Suprapubic skin (tissue), 4 donors: ENCODE results near the gene ACKR3. TPM values are rescaled to one million over a fixed set of nuclear protein-coding genes. Genes with fewer than 3 reads are reported as not detected.

Experiments used
- DNase-seq, 2 donors: peaks; one replicate each; pipeline ENCODE4 v3.0.0-alpha.2; 2019; ENCODE audit warnings: low spot score in 2 of 2
- H3K27ac ChIP-seq: fragments of 200-600 bp; sonication (generic); one replicate; pipeline ENCODE4 v1.5.1; 2019
- H3K27me3 ChIP-seq: fragments of 200-600 bp; sonication (generic); one replicate; pipeline ENCODE4 v1.5.1; 2019
- H3K36me3 ChIP-seq: fragments of 200-600 bp; sonication (generic); one replicate; pipeline ENCODE4 v1.5.1; 2019
- H3K4me1 ChIP-seq: fragments of 200-600 bp; sonication (generic); one replicate; pipeline ENCODE4 v1.5.1; 2019
- H3K4me3 ChIP-seq: fragments of 200-600 bp; sonication (generic); one replicate; pipeline ENCODE4 v1.5.1; 2019; ENCODE audit warnings: mild to moderate bottlenecking
- H3K9me3 ChIP-seq: fragments of 200-600 bp; sonication (generic); one replicate; pipeline ENCODE4 v1.5.1; 2019
- EP300 ChIP-seq: sonication (generic); formaldehyde crosslinking; IDR thresholded peaks from one replicate; pipeline ENCODE4 v1.6.1; 2017; ENCODE audit warnings: antibody characterized with exemption
- POLR2A ChIP-seq, 2 donors: fragments of 450-650 bp; IDR thresholded peaks; one replicate each; pipeline ENCODE4 v1.6.1; 2017; ENCODE audit warnings: antibody characterized with exemption in 2 of 2, mild to moderate bottlenecking in 2 of 2, moderate library complexity in 2 of 2
- POLR2AphosphoS5 ChIP-seq, 3 donors: sonication (generic); formaldehyde crosslinking; IDR thresholded peaks; one replicate each; pipeline ENCODE4 v1.6.1; 2017; ENCODE audit warnings: antibody characterized with exemption in 3 of 3
- WGBS: methylation state at CpG from one replicate; pipeline ENCODE4 v1.1.5; 2018; 5-methylcytosine and 5-hydroxymethylcytosine counted together
- total RNA-seq, 4 donors: library from RNA; depleted of rRNA; stranded (reverse); fragments of >200 nt; gene quantifications; one replicate each; pipeline ENCODE4 v1.1.0, GENCODE V29; 2016
- TF ChIP-seq, protein P1 (sequence below), 2 donors: fragments of 200-600 bp in 1 of 2; fragments of 450-650 bp in 1 of 2; sonication (generic) in 1 of 2; IDR thresholded peaks; one replicate each; pipeline ENCODE4 v1.5.1; 2016 to 2019; ENCODE audit warnings: antibody characterized with exemption in 2 of 2, mild to moderate bottlenecking in 1 of 2, moderate library complexity in 1 of 2

Gene ACKR3
- total RNA-seq, 4 donors from 2014 or later, result 15.8 to 51.5 (median 34.9) TPM

DNA sequence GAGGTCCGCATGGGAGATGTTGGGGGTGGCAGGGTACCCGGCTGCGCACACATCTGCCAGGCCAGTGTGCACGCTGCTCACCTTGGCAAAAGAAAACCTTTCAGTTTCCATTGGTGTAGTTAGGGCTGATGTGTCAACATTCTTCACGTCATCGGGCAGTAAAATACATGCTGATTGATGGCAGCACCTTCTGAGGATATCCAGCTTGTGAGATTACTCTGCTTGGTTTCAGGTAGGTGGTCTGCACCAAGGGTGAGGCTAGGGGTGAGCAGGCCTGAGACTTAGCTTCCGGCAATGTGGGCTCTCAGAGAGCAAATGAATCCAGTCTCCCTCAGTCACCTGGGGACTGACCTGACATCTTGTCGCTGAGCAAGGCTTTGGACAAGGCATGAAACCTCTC is 19.3 kb upstream of the ACKR3 start:
- no peaks in the 10 kb centered on the region for H3K36me3 ChIP-seq
- TF ChIP-seq, protein P1, sequence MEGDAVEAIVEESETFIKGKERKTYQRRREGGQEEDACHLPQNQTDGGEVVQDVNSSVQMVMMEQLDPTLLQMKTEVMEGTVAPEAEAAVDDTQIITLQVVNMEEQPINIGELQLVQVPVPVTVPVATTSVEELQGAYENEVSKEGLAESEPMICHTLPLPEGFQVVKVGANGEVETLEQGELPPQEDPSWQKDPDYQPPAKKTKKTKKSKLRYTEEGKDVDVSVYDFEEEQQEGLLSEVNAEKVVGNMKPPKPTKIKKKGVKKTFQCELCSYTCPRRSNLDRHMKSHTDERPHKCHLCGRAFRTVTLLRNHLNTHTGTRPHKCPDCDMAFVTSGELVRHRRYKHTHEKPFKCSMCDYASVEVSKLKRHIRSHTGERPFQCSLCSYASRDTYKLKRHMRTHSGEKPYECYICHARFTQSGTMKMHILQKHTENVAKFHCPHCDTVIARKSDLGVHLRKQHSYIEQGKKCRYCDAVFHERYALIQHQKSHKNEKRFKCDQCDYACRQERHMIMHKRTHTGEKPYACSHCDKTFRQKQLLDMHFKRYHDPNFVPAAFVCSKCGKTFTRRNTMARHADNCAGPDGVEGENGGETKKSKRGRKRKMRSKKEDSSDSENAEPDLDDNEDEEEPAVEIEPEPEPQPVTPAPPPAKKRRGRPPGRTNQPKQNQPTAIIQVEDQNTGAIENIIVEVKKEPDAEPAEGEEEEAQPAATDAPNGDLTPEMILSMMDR (IDR thresholded peaks at IDR 0.05), result no peak
- no peak for TF ChIP-seq POLR2A (IDR thresholded peaks at IDR 0.05)
- no peak for TF ChIP-seq EP300
- TF ChIP-seq POLR2AphosphoS5 (IDR thresholded peaks at IDR 0.05), result no peak
- no peaks in the 10 kb centered on the region for H3K4me1 ChIP-seq

DNA sequence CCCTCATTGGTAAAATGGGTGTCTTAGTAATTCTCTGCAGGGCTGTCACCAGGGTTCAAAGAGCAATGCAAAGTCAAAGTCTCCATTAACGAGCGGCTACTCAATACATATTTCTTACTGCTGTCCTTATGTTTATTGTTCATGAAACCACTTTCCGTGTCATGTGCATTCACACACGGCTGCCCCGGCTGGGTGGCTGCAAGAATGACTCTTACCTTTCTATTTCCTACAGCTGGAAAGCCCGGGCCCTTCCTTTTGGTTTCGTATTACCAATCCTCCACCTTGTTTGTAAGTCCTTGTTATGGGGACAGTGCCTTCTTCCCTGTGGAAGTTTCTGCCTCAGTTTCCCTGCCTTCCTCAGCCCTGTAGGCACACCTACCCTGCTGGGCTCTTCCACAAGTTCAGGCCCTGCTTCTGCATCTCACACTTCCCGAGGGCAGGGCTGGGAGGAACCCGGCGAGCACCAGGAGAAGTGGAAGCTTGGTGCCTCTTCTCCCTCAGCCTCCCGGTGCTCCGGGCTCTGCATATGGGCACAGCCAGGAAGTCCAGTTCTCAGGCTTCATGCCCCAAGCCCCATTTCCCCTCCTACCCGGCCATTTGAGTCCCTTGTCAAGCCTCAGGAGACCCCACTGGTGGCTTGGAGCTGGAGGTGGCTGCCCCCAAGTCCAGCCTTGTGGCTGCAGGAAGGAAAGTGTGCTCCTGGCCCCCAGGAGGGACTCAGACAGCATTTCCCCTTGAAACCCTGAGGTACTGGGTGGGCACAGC is 18.7 kb upstream of the ACKR3 start:
- TF ChIP-seq, protein P1 (IDR thresholded peaks at IDR 0.05), result no peak
- no peak for TF ChIP-seq POLR2A (IDR thresholded peaks at IDR 0.05)
- TF ChIP-seq POLR2AphosphoS5 (IDR thresholded peaks at IDR 0.05), result no peak
- TF ChIP-seq EP300, result no peak
- WGBS, result 87% methylated on average over 9 of the region's 13 CpGs
- no peak for DNase-seq
- no peak overlapping the region for H3K4me3 ChIP-seq
- no peaks in the 10 kb centered on the region for H3K9me3 ChIP-seq
- H3K27ac ChIP-seq, result no peak overlapping the region
- no peaks in the 10 kb centered on the region for H3K4me1 ChIP-seq
- H3K27me3 ChIP-seq, result no peaks in the 10 kb centered on the region
- H3K36me3 ChIP-seq, result no peaks in the 10 kb centered on the region

More for the DNA sequence above, 19.3 kb upstream of the ACKR3 start:
- 93% methylated on average over 8 of the region's 8 CpGs for WGBS
- no peak overlapping the region for H3K4me3 ChIP-seq
- H3K27me3 ChIP-seq, result no peaks in the 10 kb centered on the region
- no peak overlapping the region for H3K27ac ChIP-seq
- no peaks in the 10 kb centered on the region for H3K9me3 ChIP-seq
- DNase-seq, result no peak

DNA sequence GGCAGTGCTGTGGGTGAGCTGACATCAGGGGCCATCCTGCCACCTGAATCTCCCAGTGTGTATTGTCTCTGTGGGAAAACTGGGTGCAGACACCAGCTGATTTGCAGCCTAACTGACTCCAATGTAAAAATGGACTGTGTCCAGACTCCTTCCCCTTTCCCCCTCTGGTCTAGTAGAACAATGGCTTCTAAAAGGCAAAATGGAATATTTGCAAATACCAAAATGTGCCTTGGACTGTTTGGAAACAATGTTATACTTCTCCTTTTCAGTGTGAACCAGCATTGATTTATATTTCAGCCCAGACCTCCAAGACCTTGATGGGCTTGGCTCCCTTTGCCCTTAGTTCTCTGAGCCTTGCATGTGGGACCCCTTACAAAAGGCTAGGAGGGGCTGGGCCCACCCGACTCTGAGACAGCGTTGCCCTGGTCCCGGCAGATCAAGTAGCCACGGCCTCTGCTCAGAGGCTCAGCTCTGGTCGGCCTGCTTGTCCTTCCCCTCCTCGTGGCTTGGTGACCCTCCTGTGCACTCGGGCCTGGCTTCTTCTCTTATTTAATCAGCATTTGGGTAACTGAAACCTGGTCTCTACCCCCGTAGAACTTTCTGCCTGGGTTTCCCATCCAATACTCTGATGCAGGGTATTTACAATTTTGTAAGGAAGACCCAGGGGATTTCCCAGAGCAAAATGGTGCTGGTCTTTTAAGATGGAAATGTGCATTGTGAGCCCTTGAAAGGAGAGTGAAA is 18.0 kb upstream of the ACKR3 start:
- 72% methylated on average over 5 of the region's 8 CpGs for WGBS
- no peak for DNase-seq
- no peak overlapping the region for H3K4me3 ChIP-seq
- no peak overlapping the region for H3K27ac ChIP-seq
- H3K36me3 ChIP-seq, result no peaks in the 10 kb centered on the region
- no peaks in the 10 kb centered on the region for H3K4me1 ChIP-seq
- no peaks in the 10 kb centered on the region for H3K27me3 ChIP-seq
- TF ChIP-seq POLR2AphosphoS5 (IDR thresholded peaks at IDR 0.05), result no peak
- H3K9me3 ChIP-seq, result no peaks in the 10 kb centered on the region

DNA sequence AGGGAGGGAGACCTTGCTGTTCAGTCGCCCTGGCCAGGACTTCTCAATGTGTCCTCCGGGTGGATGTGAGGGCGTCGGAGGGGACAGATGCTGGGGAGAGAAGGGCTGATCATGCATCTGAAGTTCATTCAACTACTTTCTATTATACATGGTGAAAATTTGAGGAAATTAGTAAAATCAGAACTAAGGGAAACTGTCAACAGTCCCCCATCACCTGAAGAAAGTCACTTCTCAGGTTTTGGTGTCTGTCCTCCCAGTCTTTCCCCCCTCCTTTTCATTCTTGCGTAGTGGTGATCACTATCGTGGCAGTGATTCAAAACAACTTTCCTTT is 17.4 kb upstream of the ACKR3 start:
- H3K4me1 ChIP-seq, result no peaks in the 10 kb centered on the region
- no peaks in the 10 kb centered on the region for H3K9me3 ChIP-seq
- no peak overlapping the region for H3K4me3 ChIP-seq
- H3K27me3 ChIP-seq, result no peaks in the 10 kb centered on the region
- H3K36me3 ChIP-seq, result no peaks in the 10 kb centered on the region
- no peak for DNase-seq
- 90% methylated on average over 6 of the region's 6 CpGs for WGBS
- TF ChIP-seq EP300 (no peak), POLR2AphosphoS5 (IDR thresholded peaks at IDR 0.05) (no peak), POLR2A (IDR thresholded peaks at IDR 0.05) (no peak)
- TF ChIP-seq, protein P1 (IDR thresholded peaks at IDR 0.05), result no peak
- H3K27ac ChIP-seq, result no peak overlapping the region

DNA sequence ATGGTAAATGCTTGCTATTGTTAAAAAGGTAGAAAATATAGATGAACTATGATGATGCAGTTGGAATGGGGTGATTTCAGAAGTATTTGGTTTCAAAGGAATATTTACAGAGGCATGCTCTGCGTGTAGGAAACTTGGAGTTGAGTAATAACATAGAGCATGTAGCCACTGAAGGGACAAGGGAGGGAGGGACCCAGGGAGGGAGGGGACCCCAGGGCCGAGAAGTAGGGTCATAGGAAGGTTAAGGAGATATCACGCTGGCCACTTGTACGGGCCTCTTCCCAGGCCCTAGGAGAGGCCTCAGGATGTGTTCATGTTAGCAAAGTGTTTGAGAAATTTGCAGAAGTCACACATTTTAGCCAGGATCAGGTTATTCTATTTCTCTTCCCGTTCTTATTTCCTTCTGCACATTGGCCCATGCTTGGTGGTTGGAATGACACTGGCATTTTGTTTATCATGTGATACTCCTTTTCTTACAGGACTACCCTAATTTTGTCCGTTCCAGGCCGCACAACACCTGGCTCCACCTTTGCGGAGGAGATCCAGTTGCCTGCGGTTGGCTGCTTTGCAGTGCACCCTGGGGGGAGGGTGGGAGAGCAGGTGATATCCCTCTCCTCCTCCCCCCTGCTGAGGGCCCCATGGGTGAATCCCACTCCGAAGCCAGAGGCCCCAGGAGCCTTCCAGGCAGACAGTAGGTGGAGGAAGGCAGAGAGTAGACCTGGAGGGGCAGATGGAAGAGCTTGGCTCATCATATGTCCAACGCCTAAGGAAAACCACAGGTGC is 16.9 kb upstream of the ACKR3 start:
- H3K27me3 ChIP-seq, result no peaks in the 10 kb centered on the region
- H3K4me1 ChIP-seq, result no peaks in the 10 kb centered on the region
- no peaks in the 10 kb centered on the region for H3K9me3 ChIP-seq
- H3K36me3 ChIP-seq, result no peaks in the 10 kb centered on the region
- 77% methylated on average over 11 of the region's 11 CpGs for WGBS
- TF ChIP-seq POLR2AphosphoS5 (IDR thresholded peaks at IDR 0.05), result no peak
- TF ChIP-seq, protein P1 (IDR thresholded peaks at IDR 0.05), result no peak
- TF ChIP-seq POLR2A (IDR thresholded peaks at IDR 0.05), result no peak
- TF ChIP-seq EP300, result no peak
- no peak overlapping the region for H3K4me3 ChIP-seq
- H3K27ac ChIP-seq, result no peak overlapping the region
- DNase-seq, result no peak
